Activated naive CD8-positive, alpha-beta T cell (primary cell): ENCODE measurements around the gene KLHL2.
"Not testable (repeated sequence)": the region's sequence is repeated elsewhere in the genome, so short reads cannot be mapped to it uniquely, and the experiment has no call there.

Source experiments
- H3K27ac Mint-ChIP-seq: one replicate; pipeline ENCODE4 v1.8.0; 2021; ENCODE audit warnings: mixed read lengths
- H3K27me3 Mint-ChIP-seq: one replicate; pipeline ENCODE4 v1.8.0; 2021; ENCODE audit warnings: mixed read lengths
- H3K36me3 Mint-ChIP-seq: one replicate; pipeline ENCODE4 v1.8.0; 2021; ENCODE audit warnings: mixed read lengths
- H3K4me1 Mint-ChIP-seq: one replicate; pipeline ENCODE4 v1.8.0; 2021; ENCODE audit warnings: low read depth, mixed read lengths
- H3K4me3 Mint-ChIP-seq: one replicate; pipeline ENCODE4 v1.8.0; 2021; ENCODE audit warnings: mild to moderate bottlenecking, mixed read lengths
- H3K9me3 Mint-ChIP-seq: one replicate; pipeline ENCODE4 v1.8.0; 2021; ENCODE audit warnings: low read depth, mixed read lengths

The KLHL2 gene

GRCh38 chr4:165332502-165332901 lies 125.1 kb downstream of the KLHL2 start:
- peak overlapping the region; percentile 69 for H3K27ac Mint-ChIP-seq
- H3K4me3 Mint-ChIP-seq: peak overlapping the region; percentile 45
- peaks cover 19% of the 10 kb centered on the region for H3K36me3 Mint-ChIP-seq
- peaks cover 42% of the 10 kb centered on the region for H3K4me1 Mint-ChIP-seq
- no peaks in the 10 kb centered on the region for H3K9me3 Mint-ChIP-seq
- no peaks in the 10 kb centered on the region for H3K27me3 Mint-ChIP-seq

GRCh38 chr4:165335163-165335703 lies 127.9 kb downstream of the KLHL2 start:
- Mint-ChIP-seq H3K4me1 (peaks cover 38% of the 10 kb centered on the region), H3K36me3 (peaks cover 21% of the 10 kb centered on the region), H3K4me3 (no peak overlapping the region), H3K27ac (peak overlapping the region; percentile 28), H3K9me3 (no peaks in the 10 kb centered on the region), H3K27me3 (no peaks in the 10 kb centered on the region)

GRCh38 chr4:165336743-165337142 lies 129.4 kb downstream of the KLHL2 start:
- Mint-ChIP-seq H3K4me1 (peaks cover 22% of the 10 kb centered on the region), H3K27me3 (no peaks in the 10 kb centered on the region), H3K9me3 (no peaks in the 10 kb centered on the region), H3K36me3 (peaks cover 18% of the 10 kb centered on the region), H3K27ac (no peak overlapping the region), H3K4me3 (no peak overlapping the region)

GRCh38 chr4:165342340-165342739 lies 135.0 kb downstream of the KLHL2 start:
- H3K4me1 Mint-ChIP-seq, H3K9me3 Mint-ChIP-seq, H3K36me3 Mint-ChIP-seq: not testable (repeated sequence)

GRCh38 chr4:165343353-165344191 lies 136.2 kb downstream of the KLHL2 start:
- Mint-ChIP-seq H3K4me1 (no peaks in the 10 kb centered on the region), H3K4me3 (no peak overlapping the region), H3K27me3 (no peaks in the 10 kb centered on the region), H3K27ac (no peak overlapping the region), H3K36me3 (peaks cover 2% of the 10 kb centered on the region), H3K9me3 (no peaks in the 10 kb centered on the region)

More at GRCh38 chr4:165342340-165342739, 135.0 kb downstream of the KLHL2 start:
- not testable (repeated sequence) for H3K4me3 Mint-ChIP-seq, H3K27me3 Mint-ChIP-seq, H3K27ac Mint-ChIP-seq

GRCh38 chr4:165345666-165346417 lies 138.5 kb downstream of the KLHL2 start:
- Mint-ChIP-seq H3K27ac (no peak overlapping the region), H3K4me3 (no peak overlapping the region), H3K36me3 (peaks cover 4% of the 10 kb centered on the region), H3K9me3 (no peaks in the 10 kb centered on the region), H3K27me3 (peaks cover 2% of the 10 kb centered on the region), H3K4me1 (no peaks in the 10 kb centered on the region)

- Mint-ChIP-seq H3K27ac (no peak overlapping the region), H3K9me3 (no peaks in the 10 kb centered on the region), H3K36me3 (peaks cover 3% of the 10 kb centered on the region), H3K27me3 (peaks cover 3% of the 10 kb centered on the region), H3K4me1 (no peaks in the 10 kb centered on the region), H3K4me3 (no peak overlapping the region)
These were observed 140.5 kb downstream of the KLHL2 start for GRCh38 chr4:165347647-165348569.

GRCh38 chr4:165351359-165352130 lies 144.2 kb downstream of the KLHL2 start:
- Mint-ChIP-seq H3K27ac (no peak overlapping the region), H3K36me3 (peaks cover 3% of the 10 kb centered on the region), H3K9me3 (no peaks in the 10 kb centered on the region), H3K27me3 (peaks cover 4% of the 10 kb centered on the region), H3K4me3 (no peak overlapping the region), H3K4me1 (no peaks in the 10 kb centered on the region)

- H3K27ac Mint-ChIP-seq: no peak overlapping the region
- no peaks in the 10 kb centered on the region for H3K4me1 Mint-ChIP-seq
- H3K9me3 Mint-ChIP-seq: no peaks in the 10 kb centered on the region
- no peak overlapping the region for H3K4me3 Mint-ChIP-seq
- peaks cover 2% of the 10 kb centered on the region for H3K27me3 Mint-ChIP-seq
- peaks cover under 1% of the 10 kb centered on the region for H3K36me3 Mint-ChIP-seq
These were observed 148.5 kb downstream of the KLHL2 start for GRCh38 chr4:165355900-165356300.

- H3K4me1 Mint-ChIP-seq: no peaks in the 10 kb centered on the region
- no peak overlapping the region for H3K27ac Mint-ChIP-seq
- H3K27me3 Mint-ChIP-seq: peaks cover 7% of the 10 kb centered on the region
- H3K9me3 Mint-ChIP-seq: no peaks in the 10 kb centered on the region
- H3K36me3 Mint-ChIP-seq: no peaks in the 10 kb centered on the region
- no peak overlapping the region for H3K4me3 Mint-ChIP-seq
These were observed 152.1 kb downstream of the KLHL2 start for GRCh38 chr4:165359506-165359905.

- Mint-ChIP-seq H3K36me3 (no peaks in the 10 kb centered on the region), H3K27ac (no peak overlapping the region), H3K4me3 (no peak overlapping the region), H3K27me3 (peaks cover 7% of the 10 kb centered on the region), H3K4me1 (no peaks in the 10 kb centered on the region), H3K9me3 (no peaks in the 10 kb centered on the region)
These were observed 152.8 kb downstream of the KLHL2 start for GRCh38 chr4:165360041-165360695.

- peaks cover 7% of the 10 kb centered on the region for H3K27me3 Mint-ChIP-seq
- H3K36me3 Mint-ChIP-seq: no peaks in the 10 kb centered on the region
- H3K4me3 Mint-ChIP-seq: no peak overlapping the region
- no peaks in the 10 kb centered on the region for H3K9me3 Mint-ChIP-seq
- H3K27ac Mint-ChIP-seq: no peak overlapping the region
- H3K4me1 Mint-ChIP-seq: no peaks in the 10 kb centered on the region
These were observed 153.8 kb downstream of the KLHL2 start for GRCh38 chr4:165360985-165361670.

- H3K27ac Mint-ChIP-seq: no peak overlapping the region
- H3K4me1 Mint-ChIP-seq: no peaks in the 10 kb centered on the region
- no peak overlapping the region for H3K4me3 Mint-ChIP-seq
- no peaks in the 10 kb centered on the region for H3K36me3 Mint-ChIP-seq
- H3K27me3 Mint-ChIP-seq: peaks cover 7% of the 10 kb centered on the region
- H3K9me3 Mint-ChIP-seq: no peaks in the 10 kb centered on the region
These were observed 154.4 kb downstream of the KLHL2 start for GRCh38 chr4:165361810-165362209.
